Left renal cortex interstitium (tissue), 4 donors: ENCODE measurements around the gene TMEM143. TPM values are rescaled to one million over a fixed set of nuclear protein-coding genes. Genes with fewer than 3 reads are reported as not detected.

Experiments
- DNase-seq, 4 donors: peaks; one replicate each; pipeline ENCODE4 v3.0.0-alpha.2; 2013; ENCODE audit warnings: low read depth in 4 of 4, low spot score in 2 of 4, missing footprints in 1 of 4
- polyA plus RNA-seq, 4 donors: library from polyadenylated mRNA; unstranded; fragments of 120-200 nt; gene quantifications; one replicate each; pipeline ENCODE4 v1.2.1, GENCODE V29; 2013; ENCODE audit not compliant: insufficient read length in 4 of 4

TMEM143 gene
- polyA plus RNA-seq, 4 donors: 9.2 to 14.6 (median 12.0) TPM

DNA sequence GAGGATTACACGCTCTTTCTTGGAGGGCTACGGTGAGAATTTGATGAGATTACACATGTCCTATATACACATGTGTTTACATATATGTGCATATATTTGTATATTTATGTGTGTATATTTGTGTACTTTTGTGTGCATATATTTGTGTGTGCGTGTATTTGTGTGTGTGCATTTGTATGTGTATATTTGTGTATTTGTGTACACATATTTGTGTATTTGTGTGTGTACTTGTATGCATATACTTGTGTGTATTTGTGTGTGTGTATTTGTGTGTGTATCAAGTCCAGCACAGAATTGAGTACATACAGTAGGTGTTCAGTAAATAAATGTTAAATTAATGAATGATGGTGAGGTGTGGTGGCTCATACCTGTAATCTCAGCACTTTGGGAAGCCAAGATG, 1.8 kb downstream of the TMEM143 start:
- no peak for DNase-seq

DNA sequence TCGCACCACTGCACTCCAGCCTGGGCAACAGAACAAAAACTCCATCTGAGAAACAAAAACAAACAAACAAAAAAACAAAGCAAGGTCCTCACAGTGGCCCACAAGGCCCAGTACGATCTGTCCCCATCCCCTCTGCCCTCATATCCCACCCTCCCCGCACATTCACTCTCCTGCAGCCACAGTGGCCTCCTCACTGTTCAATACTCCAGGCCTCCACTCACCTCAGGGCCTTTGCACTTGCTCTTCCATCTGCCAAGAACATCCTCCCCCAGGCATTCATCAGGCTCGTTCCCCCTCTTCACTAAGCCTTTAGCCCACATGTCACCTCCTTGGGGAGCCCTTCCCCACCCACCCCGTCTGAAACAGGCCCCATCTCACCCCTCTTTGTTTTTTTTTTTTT, 4.6 kb downstream of the TMEM143 start:
- DNase-seq: no peak

DNA sequence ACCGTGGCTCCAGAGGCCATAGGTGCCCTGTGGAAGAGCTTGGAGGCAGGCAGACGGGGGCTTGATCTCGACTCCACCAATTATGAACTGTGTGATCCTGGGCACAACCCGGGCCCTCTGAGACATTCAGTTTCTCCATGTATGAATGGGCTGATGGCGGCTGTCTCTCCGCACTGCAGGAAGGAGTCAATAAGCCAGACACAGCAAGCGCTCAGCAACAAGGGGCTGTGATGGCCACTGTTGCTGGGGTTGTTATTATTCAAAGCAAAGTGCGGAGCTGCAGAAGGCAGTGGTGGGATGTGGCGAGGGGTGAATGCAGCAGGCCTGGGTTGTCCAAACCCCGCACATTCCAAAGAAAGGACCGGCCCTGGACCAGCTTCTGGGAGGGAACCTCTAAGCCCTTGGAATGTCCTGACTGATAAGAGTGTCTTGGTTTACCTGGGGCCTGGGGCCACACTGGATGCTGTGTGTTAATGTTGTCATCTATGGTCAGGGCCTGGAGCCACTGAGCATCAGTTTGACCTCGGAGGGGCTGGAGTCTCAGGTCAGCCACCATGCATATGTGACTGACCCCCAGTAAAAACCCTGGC, 8.3 kb downstream of the TMEM143 start:
- no peak for DNase-seq

DNA sequence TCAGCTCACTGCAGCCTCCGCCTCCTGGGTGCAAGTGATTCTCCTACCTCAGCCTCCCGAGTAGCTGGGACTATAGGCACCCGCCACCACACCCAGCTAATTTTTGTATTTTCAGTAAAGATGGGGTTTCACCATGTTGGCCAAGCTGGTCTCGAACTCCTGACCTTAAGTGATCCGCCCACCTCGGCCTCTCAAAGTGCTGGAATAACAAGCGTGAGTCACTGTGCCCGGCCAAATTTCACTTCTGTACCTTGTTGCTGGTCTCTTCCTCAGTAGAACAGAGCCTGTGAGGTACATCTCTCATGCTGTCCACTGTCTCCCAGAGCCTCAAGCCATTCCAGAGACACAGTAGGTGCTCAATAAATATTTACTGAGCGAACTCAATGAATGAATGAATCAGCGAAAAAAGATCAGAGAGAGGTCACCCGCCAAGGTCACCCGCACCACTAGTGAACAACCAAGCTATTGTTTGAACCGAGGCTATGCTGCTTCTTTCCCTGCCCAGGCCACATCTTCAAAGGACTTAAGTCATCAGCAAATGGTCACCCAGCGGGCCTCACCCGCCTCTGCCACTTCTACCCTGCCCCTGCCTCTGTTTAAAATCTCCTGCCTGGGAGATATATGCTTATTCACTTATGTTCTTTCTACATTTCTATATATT, 9.3 kb downstream of the TMEM143 start:
- DNase-seq: no peak

DNA sequence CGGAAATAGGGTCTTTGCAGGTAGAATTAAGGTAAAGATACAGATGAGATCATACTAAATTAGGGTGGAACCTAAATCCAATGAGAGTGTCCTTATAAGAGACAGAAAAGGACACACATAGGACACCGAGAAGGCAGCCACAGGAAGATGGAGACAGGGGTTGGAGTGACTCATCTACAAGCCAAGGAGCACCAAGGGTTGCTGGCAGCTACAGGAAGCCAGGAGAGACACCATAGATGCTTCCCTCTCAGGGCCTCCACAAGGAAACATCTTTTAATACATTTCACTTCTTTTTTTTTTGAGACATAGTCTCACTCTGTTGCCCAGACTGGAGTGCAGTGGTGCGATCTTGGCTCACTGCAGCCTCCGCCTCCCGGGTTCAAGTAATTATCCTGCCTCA, 10.1 kb downstream of the TMEM143 start:
- DNase-seq: no peak

DNA sequence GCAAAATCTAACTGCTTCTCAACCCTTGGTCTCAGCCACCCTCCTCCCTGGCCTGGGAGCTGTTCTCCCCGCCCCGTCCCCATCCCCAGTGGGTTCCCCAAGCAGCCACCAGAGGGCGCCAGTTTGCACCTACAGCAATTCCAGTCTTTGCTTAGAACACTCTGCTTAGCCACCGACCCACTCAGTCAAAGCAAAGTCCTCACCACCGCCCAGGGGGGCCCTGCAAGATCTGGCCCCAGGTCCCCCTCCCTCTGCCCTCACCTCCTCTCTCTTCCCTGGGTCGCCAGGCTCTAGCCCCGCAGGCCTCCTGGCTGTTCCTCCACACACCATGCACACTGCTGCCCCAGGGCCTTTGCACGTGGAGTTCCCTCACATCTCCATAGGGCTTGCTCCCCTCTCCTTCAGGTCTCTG, 12.4 kb downstream of the TMEM143 start:
- no peak for DNase-seq

DNA sequence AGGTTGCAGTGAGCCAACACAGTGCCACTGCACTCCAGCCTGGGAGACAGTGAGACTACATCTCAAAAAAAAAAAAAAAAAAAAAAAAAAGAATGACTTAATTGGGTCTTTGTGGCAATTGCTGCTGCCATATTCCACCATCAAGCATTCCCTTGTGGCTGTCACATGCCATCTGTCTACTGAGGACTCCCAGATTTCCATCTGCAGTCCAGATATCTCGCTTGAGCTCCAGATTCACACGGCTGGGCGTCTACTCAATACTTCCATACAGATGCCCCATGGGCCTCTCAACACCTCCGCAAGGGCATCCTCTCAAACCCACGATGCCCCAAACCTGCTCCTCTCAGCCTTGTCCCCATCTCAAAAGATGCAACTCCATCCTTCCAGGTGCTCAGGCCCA, 12.9 kb downstream of the TMEM143 start:
- no peak for DNase-seq

DNA sequence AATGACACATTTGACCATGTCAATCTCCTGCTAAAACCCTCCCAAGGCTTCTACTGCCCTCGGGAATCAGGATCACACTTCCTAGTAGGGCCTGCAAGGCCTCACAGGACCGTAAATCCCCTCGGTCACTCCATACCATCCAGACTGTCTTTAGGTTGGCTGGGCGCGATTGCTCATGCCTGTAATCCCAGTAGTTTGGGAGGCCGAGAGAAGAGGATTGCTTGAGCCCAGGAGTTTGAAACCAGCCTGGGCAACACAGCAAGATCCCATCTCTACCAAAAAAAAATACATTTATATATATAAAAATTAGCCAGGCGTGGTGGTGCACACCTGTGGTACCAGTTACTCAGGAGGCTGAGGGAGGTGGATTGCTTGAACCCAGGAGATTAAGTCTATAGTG, 15.0 kb downstream of the TMEM143 start:
- no peak for DNase-seq

DNA sequence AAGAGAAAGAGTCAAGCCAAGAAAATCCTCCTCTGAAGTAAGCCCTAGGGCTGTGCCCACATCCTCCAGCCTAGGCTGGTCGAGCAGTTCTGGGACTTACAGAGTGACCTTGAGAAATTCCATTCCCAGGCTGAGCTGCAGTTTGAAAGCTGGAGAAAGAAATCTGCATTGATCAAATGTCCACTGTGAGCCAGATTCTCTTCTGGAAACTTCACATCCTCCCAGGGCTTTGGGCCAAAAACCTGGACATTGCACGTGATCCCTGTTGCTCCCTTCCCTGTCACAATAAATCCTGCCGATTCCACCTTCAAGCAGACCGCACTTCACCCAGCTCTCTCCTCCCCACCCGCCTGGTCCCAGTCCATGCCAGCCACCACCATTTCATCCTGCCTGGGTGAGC, 15.7 kb downstream of the TMEM143 start:
- no peak for DNase-seq

DNA sequence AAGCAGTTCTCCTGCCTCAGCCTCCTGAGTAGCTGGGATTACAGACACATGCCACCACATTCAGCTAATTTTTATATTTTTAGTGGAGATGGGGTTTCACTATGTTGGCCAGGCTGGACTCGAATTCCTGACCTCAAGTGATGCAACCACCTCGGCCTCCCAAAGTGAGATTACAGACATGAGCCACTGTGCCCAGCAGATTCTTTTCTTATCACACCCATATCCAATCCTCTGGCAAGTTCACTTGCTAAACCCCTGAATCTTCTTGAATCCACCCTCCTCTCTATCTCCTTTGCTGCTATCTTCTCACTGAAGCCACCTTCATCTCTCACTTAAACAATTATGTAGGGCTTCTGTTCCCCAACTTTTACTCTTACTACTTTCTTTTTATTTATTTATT, 17.5 kb downstream of the TMEM143 start:
- DNase-seq: no peak

DNA sequence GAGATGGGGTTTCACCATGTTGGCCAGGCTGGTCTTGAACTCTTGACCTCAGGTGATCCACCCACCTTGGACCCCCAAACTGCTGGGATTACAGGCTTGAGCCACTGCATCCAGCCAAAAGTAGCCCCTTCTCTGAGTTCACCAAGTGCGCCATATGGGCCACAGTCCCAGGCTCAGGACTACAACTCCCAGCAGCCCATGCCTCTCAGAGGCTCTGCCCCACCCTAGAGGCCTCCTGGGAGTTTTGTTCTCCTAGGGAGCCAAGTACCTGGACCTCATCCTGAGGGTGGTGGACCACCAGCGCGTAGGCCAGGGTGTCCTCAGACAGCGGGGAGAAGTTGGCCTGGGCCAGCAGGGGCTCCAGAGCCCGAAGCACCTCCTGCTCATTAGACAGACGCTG, 18.8 kb downstream of the TMEM143 start:
- DNase-seq: no peak

DNA sequence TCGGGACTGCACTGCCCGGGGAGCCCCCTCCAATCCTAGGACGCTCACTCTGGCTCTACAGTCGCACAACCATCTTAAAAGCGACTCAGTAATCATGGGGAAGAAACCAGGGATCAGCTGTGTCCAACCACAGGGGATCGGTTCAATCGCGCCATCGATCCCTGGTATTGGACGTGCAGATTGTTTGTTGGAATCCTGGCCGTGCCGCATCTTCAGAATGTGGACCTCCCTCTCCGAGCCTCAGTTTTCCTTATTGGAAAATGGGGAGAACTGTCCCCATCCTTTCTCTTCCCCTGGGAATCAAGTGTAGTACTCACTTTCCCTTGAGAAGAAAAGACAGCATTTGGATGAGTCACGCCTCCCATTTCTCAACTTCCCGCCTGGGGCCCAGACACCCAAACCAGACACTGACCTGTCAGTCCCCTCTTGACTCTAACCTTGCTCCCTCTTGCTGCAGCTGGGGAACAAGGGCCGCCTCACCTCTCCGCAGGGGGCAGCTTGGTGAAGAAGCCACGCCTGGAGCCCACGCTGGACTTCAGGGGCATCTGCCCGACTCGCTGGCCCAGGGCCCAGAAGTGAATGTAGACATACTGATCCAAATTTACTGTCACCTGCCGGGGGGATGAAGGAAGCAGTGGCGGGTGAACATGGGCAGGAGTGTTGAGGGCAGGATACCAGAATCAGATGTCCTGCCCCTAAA, 20.7 kb downstream of the TMEM143 start:
- DNase-seq: no peak

DNA sequence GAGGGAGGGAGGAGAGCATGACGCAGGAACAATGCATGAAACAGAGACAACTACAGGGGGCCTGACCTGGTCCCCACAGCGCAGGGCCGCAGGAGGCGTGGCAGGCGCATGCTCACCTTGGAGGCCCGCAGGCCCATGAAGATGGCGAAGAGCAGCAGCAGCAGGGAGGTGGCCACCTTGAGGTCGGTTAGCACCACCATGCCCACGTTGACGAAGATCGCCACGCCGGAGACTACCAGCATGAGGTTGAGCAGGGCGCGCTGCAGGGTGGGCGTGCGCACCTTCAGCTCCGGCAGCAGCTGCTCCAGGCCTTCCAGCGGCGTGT, 21.4 kb downstream of the TMEM143 start:
- no peak for DNase-seq

DNA sequence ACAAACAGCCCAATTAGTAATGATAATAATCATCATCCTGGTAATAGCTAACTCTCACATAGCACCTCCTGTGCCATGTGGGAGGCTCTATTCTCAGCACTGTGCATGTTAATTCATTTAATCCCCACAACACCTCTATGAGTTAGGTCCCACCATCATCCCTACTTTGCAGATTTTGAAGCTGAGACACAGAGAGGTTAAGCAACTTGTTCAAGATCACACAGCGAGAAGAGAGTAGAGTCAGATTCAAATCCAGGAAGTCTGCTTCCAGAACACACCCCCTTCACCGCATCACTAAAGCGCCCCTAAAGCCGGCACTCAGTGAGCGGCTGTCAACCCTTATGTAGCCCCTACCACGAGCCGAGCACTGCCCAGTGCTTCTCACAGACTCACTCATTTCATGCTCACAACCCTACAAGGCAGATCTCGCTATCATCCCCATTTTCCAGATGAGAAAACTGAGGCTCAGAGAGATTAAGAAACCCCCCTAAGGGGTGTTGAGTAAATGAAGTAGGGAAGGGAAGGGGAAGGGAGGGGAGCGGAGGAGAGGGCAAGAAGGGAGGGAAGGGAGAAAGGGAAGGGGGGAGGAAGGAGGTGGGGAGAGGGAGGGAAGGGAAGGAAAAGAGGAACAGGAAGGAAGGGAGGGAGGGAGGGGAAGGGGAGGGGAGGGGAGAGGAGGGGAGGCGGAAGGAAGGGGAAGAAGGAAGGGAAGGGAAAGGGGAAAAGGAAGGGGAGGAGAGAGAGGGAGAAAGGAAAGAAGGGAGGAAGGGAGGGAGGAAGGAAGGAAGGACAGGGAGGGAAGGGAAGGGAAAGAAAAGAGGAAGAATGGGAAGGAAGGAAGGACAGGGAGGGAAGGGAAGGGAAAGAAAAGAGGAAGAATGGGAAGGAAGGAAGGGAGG, 22.0 kb downstream of the TMEM143 start:
- no peak for DNase-seq

DNA sequence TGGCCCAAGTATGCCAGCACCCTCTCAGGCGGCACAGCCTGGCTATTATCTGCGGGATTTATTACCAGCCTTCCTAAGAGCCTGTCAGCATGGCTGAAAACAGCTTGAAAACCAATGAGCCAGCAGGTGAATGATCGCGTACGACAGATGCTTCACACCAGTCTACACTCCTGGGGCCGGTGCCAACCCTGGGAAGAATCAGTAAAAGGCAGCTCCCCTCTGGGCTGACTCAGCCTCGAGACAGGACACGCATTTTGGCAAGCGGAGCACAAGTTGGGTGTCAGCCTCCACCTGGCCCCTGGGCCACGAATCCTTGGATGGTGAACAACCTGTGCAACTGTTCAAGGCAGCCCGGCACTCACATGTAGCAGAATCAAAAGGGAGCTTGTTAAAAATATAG, 22.7 kb downstream of the TMEM143 start:
- no peak for DNase-seq

DNA sequence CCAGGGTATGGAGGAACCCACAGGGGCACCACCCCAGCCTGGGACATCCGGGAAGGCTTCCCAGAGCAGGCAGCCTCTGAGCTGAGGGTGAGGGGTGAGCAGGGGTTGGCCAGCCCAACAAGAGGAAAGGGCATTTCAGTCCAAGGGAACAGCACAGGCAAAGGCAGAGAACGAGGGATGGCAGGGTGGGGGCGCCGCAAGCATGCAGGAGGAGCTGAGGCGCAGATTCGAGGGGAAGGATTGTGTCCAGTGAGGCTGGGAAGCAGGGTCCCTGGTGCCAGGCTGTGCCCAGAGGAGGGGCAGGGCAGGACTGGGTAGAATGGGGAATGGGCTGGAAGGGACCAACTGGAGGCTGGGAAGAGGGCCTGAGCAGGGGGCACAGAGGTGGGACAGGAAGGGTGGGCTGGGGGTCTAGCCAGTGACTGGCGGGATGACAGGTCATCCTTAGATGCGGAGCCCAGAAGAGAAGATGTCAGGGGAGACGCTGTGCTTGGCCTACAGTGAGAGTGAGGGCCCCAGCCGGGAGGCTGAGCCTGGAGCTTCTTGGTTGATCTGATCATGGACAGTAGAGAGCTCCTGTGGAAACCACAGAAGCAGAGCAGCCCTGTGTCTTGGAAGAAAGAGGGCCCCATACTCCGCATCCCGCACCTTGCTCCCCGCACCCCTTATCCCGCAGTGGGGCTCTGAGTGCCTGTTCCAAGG, 24.8 kb downstream of the TMEM143 start:
- no peak for DNase-seq

DNA sequence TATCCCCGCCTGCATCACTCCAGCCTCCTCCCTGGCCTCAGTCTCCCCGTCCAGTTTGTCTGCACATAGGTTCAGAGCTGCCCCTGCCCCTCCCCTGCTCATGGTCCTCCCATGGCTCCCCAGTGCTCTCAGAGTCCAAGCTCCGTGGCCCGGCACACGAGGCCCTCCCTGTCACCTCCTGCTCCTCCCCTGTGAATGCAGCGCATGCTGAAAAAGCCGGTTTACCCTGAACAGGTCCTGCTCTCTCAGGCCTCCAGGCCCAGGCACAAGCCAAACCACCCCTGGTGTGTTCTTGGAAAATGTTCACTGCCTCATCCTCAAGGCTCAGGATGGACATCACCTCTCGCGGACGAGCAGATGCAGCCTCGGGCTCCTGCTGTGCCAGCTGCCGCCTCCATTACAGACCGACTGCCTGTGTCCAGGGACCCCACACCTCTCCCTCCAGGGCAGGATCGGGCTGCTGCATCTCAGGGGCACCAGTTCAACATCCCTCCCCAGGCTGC, 25.4 kb downstream of the TMEM143 start:
- no peak for DNase-seq

DNA sequence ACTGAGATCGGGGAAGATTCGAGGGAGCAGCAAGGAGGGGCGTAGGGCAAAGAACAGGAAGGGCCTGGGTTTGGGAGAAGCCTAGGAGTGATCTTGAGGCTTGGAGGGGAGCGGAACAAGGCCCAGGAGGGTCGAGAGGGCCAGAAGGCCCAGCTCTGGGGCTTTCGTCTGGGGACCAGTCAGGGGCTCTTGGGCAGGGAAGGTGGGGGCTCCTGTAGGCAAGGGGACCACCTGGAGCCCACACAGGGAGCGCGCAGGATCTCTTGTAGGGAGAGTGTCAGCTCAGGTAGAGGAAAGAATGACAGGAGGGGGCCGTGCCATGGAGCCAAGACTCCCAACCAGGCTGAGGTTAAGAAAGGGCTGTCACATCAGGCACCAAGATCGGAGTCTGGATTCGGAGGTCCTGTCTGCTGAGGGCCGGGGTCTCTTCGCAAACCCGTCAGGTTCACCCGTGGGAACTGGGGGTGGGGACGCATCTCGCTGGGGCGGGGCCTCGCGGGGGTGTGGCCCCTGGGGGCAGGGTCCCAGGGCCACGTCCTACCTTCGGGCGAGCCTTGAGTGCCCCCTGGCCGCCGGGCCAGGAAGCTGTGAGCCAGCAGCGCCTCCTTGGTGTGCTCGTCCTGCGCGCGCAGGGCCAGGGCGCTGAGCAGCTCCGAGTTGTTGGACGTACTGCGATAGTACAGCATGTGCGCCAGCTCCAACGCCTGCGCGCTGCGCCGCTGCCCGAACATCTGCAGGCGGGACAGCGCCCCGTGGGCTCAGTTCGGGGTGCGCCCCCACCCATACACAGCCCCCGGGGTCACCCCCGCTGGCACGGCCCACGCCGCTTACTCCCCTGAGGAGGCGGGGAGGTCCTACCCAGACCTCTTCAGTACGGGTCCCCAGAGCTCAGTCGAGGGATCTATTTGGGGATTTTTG, 30.0 kb downstream of the TMEM143 start:
- DNase-seq: peak in 1 of 4 donors; percentile 68

DNA sequence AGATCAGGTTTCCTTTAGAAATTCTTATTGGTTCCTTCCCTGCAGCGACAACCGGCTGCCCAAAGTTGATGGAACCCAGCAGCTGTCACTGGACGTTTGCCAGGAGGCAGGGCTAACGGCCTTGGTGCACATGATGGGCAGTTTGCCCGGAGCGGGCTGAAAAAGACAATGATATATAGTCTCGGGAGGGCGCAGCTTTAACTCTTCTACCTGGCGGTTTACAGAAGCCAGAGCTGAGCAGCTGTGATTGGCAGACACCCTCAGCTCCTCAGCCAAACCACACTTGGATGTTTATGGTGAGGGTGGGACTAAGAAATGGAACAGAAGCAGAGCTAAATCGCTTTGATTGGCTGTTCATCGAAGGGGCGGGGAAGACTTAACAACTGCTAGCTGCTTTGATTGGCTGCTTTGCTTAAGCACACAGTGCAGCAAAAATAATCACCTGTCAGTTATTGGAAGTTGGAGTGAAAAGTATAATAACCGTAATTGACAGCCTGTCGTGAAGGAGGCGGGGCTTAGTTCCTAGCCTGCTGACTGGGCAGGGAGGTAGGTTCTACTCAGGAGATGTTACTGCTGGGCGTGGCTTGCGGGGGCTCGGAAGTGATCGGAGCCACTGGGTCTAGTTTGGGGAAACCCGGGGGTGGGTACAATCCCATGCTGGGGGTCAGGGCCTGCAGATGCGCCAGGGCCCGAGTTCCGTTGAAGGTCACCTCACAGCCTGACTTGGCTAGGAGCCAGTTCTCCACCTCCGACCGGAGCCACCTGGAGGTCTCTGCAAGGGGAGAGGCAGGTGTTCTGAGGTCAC, 30.9 kb downstream of the TMEM143 start:
- peak in 2 of 4 donors; percentile 89 to 96 for DNase-seq
